CD4-positive, alpha-beta T cell treated with Interleukin-6 at 100 ng/mL for 8 hours (primary cell): ENCODE results near the gene OSCAR.
A peak's percentile ranks its signal among the peaks of the same experiment; 100 is the strongest.

Experiments used
- DNase-seq: peaks from one replicate; pipeline ENCODE4 v3.0.0-alpha.2; 2020; ENCODE audit warnings: mixed read lengths, low spot score

The OSCAR gene, protein sequence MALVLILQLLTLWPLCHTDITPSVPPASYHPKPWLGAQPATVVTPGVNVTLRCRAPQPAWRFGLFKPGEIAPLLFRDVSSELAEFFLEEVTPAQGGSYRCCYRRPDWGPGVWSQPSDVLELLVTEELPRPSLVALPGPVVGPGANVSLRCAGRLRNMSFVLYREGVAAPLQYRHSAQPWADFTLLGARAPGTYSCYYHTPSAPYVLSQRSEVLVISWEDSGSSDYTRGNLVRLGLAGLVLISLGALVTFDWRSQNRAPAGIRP

GRCh38 chr19:54100561-54100960 lies at the start of gene OSCAR:
Gene OSCAR, minus strand, starts transcription at chr19:54100803. Its CDS starts 11 bp downstream, at chr19:54100792.
- DNase-seq, result no peak

- DNase-seq, result no peak
Observed at GRCh38 chr19:54149021-54149812, 48.6 kb upstream of the OSCAR start.

- no peak for DNase-seq
Observed at GRCh38 chr19:54148158-54148557, 47.6 kb upstream of the OSCAR start.

DNA sequence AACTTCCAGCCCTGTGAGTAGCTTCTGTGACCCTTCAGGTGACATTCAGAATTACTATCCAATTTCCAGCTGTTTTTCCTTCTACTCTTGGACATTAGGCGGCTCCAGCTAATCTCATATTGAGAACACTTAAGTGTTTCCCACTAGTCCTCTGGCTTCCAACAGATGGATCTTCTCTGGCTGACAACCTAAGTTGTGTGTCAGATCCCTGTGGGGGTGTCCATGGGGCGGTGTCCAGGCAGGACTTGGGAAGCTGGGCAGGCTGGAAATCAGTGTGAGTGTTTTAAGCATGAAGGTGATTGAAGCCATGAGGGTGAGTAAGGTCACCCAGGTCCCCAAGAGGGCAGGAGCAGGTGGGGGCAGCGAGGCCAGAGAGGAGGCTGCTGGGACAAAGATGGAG lies 47.1 kb upstream of the OSCAR start:
- DNase-seq, result no peak

DNA sequence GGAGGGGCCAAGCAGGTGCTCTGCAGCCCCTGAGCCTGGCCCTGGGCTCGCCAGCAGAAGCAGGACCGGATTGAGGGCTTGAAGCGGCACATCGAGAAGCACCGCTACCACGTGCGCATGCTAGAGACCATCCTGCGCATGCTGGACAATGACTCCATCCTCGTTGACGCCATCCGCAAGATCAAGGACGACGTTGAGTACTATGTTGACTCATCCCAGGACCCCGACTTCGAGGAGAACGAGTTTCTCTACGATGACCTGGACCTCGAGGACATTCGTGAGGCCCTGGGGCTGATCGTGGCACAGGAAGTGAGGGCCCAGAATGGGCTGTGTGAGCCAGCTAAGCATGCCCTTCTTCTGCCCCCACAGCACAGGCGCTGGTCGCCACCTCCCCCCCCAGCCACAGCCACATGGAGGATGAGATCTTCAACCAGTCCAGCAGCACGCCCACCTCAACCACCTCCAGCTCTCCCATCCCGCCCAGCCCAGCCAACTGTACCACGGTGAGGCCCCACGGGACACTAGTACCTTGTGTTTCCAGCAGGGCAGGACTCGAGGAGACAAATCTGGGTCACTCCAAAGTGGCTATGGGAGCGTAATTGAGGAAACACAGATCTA lies 45.0 kb upstream of the OSCAR start:
- no peak for DNase-seq

DNA sequence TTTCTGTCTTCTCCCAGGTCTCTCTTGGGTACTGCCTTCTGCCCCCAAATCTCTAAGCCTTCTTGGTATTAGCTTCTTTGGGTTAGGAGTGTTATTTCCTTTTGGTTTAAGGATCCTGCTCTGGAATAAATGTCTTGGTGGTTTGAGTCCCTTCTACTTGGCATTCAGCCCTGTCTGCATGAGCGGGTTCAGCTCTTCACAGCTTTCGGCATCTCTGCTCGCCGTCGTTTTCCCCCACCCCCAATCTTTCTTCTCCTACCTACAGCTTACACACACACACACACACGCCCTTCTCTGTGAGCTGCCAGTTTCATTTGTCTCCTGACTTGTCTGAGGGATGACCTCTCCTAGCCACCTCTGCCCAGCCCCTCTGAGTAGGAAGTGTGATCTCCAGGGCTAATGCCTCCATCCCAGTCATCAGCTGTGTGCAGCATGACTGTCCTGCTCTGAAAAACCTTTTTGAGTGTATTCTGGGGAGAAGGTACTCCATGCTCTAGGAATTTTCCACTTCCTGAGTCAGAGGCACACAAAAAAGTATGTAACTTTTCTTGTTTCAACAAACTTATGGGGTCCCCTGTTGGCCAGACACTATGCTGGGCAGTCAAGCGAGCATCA lies 41.7 kb upstream of the OSCAR start:
- DNase-seq, result no peak

GRCh38 chr19:54141356-54141755 lies 40.8 kb upstream of the OSCAR start:
- no peak for DNase-seq

- no peak for DNase-seq
Observed at GRCh38 chr19:54138489-54139256, 38.1 kb upstream of the OSCAR start.

DNA sequence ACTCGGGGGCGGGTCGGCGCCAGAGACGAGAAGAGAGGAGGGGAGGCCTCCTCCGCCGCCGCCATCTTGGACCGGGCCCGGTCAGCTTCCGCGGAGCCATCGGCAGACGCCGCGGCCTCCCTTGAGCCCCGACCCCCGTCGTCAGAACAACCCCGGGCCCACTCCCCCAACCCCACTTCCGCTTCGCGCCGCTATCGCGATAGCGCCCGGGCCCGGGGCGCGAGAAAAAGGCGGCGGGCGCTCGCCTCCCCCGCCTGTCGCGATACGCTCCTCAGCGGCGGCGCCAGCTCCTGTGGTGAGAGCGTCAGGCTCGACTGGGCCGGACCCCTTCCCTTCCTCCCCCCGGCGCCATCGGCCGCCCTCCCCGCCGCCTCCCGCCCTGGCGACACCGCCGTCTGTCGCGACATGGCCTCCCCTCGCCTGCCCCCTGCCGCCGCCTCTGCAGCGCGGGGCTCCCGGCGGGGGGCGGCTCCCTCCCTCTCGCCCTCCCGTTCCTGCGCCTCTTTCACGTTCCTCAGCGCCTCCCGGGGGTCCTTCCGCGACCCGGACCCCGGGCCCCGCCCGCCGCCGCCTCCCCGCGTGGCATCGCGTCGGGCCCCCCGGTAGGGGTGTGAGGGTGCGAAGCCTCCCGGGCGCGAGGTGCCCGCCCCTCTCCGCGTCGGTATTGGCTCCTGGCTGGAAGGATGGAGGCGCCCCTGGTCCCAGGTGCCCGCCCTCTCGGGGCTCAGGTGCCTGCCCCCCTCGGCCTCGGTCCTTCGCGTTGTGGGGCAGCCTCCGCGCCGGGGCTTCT lies 37.3 kb upstream of the OSCAR start, which contains the start of gene CNOT3:
Gene CNOT3 (plus strand): TSS at position 64 of the 790 bp plus-strand sequence. CDS start 5,217 bp downstream, outside the sequence.
- DNase-seq, result no peak

- peak; percentile 100 for DNase-seq
Observed at GRCh38 chr19:54136864-54137698, 36.5 kb upstream of the OSCAR start.

GRCh38 chr19:54136086-54136863 lies 35.7 kb upstream of the OSCAR start:
- no peak for DNase-seq

GRCh38 chr19:54133957-54134590 lies 33.5 kb upstream of the OSCAR start:
- no peak for DNase-seq

- peak; percentile 21 for DNase-seq
Observed at GRCh38 chr19:54133312-54133956, 32.8 kb upstream of the OSCAR start.

DNA sequence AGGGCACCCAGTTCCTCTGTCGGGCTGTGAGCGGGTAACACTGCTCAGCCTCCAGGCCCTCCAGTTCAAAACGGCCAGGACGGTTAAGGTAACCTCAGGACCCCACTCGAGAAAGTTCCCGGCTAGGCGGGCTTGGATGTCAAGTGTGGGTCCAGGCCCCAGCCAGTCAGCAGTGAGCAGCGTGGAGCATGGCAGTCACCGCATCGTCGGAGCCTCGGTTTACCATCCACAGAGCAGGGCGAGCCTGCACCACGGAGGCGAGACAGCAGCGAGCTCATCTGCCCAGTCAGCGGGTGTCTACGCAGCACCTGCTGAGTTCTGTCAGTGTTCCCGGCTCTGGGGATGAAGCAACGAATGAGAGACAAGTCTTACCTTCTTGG lies 29.0 kb upstream of the OSCAR start:
- DNase-seq, result no peak

GRCh38 chr19:54128796-54129616 lies 28.4 kb upstream of the OSCAR start:
- DNase-seq, result no peak

DNA sequence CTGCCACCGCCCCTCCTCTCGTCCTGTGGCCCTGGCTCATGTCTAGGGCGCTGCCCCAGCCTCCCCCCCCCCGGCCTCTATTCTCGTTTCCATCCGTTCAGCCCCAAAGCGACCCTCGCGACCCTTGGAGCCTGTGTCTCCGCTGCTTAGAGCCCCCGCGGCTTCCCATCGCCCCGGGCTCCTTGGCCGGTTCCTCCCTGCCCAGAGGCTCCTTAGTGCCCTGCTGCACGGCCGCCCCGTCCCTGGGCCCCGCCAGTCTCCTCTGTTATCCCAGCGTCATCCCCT lies 27.8 kb upstream of the OSCAR start:
- DNase-seq, result no peak

GRCh38 chr19:54127688-54128440 lies 27.3 kb upstream of the OSCAR start:
- no peak for DNase-seq
